Activated T-helper 2 cell treated with anti-CD3 and anti-CD28 coated beads, Interferon-gamma antibody, Interleukin-2, Interleukin-4, amounts not matched to agents 10 μg/mL and 5 μg/mL and 100 μg/mL, durations not matched to agents 14 hours and 24 hours and 36 hours (primary cell): Measurements from ENCODE around the gene RNF169. TPM values are rescaled to one million over a fixed set of nuclear protein-coding genes. Genes with fewer than 3 reads are reported as not detected.

Source experiments
- DNase-seq: peaks from one replicate; pipeline ENCODE4 v3.0.0; 2021; ENCODE audit warnings: low spot score
- H3K27ac Mint-ChIP-seq: one replicate; pipeline ENCODE4 v1.8.0; 2021; ENCODE audit warnings: mixed read lengths
- H3K27me3 Mint-ChIP-seq: one replicate; pipeline ENCODE4 v1.8.0; 2021; ENCODE audit warnings: low read depth, mixed read lengths
- H3K36me3 Mint-ChIP-seq: one replicate; pipeline ENCODE4 v1.8.0; 2021; ENCODE audit warnings: low read depth, mixed read lengths
- H3K4me1 Mint-ChIP-seq: one replicate; pipeline ENCODE4 v1.8.0; 2021; ENCODE audit warnings: low read depth, mixed read lengths
- H3K4me3 Mint-ChIP-seq: one replicate; pipeline ENCODE4 v1.8.0; 2021; ENCODE audit warnings: low read depth, mild to moderate bottlenecking, moderate library complexity, mixed read lengths
- H3K9me3 Mint-ChIP-seq: one replicate; pipeline ENCODE4 v1.8.0; 2021; ENCODE audit warnings: mixed read lengths
- intact Hi-C: fragments of 100-400 bp; cut with micrococcal nuclease; formaldehyde crosslinking; loops from one replicate; pipeline ENCODE4 v1.15.1; 2023
- total RNA-seq: library from RNA; stranded (reverse); gene quantifications from 2 replicates; pipeline ENCODE4 v1.2.3, GENCODE V29; 2022

Gene RNF169, protein sequence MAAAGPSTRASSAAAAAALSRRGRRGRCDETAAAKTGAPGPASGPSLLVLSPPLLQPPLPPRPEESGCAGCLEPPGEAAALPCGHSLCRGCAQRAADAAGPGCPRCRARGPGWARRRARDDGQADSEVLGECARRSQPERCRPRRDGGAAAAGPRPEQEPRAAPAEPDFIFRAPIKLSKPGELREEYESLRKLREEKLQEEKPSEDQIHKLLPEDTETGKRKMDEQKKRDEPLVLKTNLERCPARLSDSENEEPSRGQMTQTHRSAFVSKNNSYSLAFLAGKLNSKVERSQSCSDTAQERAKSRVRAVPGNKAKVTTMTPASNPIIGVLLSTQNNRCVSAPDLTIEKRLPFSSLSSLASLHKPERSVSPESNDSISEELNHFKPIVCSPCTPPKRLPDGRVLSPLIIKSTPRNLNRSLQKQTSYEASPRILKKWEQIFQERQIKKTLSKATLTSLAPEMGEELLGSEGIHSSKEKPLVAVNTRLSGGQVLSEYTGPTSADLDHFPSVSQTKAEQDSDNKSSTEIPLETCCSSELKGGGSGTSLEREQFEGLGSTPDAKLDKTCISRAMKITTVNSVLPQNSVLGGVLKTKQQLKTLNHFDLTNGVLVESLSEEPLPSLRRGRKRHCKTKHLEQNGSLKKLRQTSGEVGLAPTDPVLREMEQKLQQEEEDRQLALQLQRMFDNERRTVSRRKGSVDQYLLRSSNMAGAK
- total RNA-seq = 14.3 and 14.4 TPM in 2 replicates

DNA sequence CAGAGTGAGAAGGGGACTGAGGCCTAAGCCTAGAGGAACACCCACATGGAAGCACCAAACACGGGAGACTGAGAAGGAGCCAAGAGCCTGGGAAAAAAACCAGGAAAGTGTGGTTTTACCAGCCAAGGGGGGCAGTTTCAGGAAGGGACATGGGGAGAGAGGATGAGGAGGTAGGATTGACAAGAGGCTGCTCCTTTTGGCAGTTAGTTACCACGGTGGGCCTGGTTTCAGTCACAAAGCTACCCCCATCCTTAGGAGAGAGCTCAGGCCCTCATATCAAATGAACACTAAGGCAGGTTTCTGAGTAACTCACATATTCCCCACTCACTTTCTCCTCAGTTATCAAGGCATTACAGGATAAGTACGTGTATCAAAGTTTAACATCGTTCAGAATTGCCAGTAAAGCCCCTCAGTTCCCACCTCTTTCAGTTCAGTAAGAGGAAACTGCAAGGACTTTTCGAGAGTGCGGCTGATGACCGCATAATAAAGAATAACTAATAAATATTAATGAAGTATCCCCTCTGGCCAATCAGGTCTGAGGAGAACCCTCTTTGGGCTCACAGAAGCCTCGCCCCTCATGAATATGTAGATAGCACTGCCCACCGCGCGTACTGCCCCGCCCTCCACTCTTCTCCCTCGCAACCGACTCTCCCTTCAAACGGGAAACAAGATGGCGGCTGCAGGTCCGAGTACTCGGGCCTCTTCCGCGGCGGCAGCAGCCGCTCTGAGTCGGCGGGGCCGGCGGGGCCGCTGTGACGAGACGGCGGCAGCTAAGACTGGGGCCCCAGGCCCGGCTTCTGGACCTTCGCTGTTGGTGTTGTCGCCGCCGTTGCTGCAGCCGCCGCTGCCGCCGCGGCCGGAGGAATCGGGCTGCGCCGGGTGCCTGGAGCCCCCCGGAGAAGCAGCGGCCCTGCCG lies at the start of gene RNF169:
RNF169 (plus strand) TSS at position 639 of the 916 bp plus-strand sequence; CDS start at position 671, 32 bp downstream.
- Mint-ChIP-seq H3K9me3 (no peaks in the 10 kb centered on the region), H3K4me1 (peaks cover 23% of the 10 kb centered on the region), H3K4me3 (peak within 1 kb of the TSS; percentile 88), H3K27me3 (no peaks in the 10 kb centered on the region), H3K27ac (peak within 1 kb of the TSS; percentile 82), H3K36me3 (peaks cover 12% of the 10 kb centered on the region)
- DNase-seq = peak; percentile 85
- intact Hi-C loops = loop anchor here (2.0 kb wide), 1 partner anchor 256 kb away; the partner anchor contains the start of gene LIPT2

DNA sequence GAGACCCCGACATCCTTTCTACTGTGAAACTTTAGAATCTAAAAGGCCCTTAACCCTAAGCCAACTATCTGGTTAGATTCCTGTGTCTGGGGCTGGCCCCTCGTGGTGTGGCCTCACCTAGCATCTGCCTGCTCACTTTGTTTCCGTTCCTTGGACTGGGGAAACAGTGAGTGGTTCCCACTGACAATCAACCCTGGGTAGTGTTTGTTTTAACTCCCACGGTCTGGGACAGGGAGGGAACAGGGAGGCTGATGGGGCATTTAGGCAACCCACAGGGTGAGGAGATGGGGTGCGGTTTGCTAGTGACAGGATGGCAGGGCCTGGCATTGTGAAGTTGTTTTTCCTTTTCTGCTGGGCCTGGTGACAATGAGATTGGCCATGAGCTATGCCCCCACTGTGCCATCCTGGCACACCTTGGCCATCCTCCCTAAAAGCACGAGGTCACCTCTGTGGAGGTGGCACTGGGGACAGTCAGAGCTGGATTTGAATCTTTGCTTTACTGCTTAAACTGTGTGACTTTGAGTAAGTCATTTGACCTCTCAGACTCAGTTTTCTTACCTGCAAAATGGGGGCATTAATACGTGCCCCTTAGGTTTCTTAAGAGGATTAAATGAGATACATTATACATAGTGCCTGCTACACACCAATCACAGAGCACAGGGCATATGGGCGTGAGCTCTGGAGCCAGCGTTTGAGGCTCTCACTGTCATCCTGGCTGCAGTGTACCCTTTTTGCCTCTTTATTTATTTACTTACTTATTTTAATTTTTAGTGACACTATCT lies 48.8 kb upstream of the RNF169 start:
- DNase-seq = no peak
- intact Hi-C loops = no loop called here
- H3K27me3 Mint-ChIP-seq = peaks cover 10% of the 10 kb centered on the region
- peaks cover 5% of the 10 kb centered on the region for H3K4me1 Mint-ChIP-seq
- no peaks in the 10 kb centered on the region for H3K36me3 Mint-ChIP-seq
- no peak overlapping the region for H3K4me3 Mint-ChIP-seq
- H3K9me3 Mint-ChIP-seq = no peaks in the 10 kb centered on the region
- no peak overlapping the region for H3K27ac Mint-ChIP-seq

DNA sequence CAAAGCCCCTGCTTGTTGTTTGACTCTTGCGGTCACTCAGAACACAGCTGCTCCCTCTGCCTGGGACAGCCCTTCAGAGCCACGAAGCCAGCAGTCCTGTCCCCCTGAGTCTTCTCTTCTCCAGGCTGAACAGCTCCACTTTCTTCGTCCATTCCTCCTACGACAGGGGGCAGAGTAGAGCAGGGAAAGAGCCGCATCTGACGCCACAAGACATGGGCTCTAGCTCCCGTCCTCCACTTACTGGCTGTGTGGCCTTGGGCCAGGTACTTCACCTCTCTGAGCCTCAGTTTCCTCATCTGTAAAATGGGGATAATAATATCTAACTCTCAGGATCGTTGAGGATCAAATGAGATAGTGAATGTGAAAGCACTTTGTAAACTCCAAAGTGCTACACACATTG lies 47.3 kb upstream of the RNF169 start:
- H3K36me3 Mint-ChIP-seq = no peaks in the 10 kb centered on the region
- no peak for DNase-seq
- H3K27ac Mint-ChIP-seq = no peak overlapping the region
- peaks cover 10% of the 10 kb centered on the region for H3K27me3 Mint-ChIP-seq
- intact Hi-C loops = no loop called here
- H3K9me3 Mint-ChIP-seq = no peaks in the 10 kb centered on the region
- peaks cover 5% of the 10 kb centered on the region for H3K4me1 Mint-ChIP-seq
- H3K4me3 Mint-ChIP-seq = no peak overlapping the region

DNA sequence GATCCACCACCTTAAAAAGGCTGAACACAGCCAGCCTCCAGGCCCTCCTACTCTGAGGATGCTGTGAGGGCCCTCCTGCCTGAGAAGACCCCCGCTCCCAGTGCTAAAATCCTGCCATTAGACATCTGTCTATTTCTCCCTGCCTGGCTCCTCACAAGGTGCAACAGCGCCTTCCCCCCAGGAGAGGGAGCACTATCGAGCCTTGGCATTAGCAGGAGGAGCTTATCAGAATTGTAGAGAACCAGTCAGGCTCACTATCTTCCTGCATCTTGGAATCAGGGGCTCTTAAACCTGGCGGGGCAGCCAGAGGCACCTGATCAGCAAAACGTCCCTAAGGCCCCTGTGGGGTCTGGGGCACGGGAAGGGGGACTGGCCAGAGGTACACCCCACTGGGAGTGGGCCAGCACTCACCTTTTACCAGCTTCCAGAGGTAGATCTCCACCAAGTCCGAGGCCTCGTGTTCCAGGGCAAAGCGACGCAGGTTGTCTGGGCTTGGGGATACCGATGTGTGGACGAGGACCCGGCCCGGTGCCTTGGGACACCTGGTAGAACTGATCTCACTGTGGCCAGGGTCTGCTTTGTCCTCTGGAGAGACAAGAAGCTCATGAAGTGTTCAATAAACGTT lies 46.2 kb upstream of the RNF169 start:
- Mint-ChIP-seq H3K4me3 (no peak overlapping the region), H3K9me3 (no peaks in the 10 kb centered on the region), H3K4me1 (peaks cover under 1% of the 10 kb centered on the region), H3K36me3 (no peaks in the 10 kb centered on the region), H3K27me3 (peaks cover 3% of the 10 kb centered on the region), H3K27ac (no peak overlapping the region)
- DNase-seq = peak; percentile 45
- intact Hi-C loops = loop anchor here (1.0 kb wide), 1 partner anchor 168 kb away; no protein-coding TSS in a partner anchor

DNA sequence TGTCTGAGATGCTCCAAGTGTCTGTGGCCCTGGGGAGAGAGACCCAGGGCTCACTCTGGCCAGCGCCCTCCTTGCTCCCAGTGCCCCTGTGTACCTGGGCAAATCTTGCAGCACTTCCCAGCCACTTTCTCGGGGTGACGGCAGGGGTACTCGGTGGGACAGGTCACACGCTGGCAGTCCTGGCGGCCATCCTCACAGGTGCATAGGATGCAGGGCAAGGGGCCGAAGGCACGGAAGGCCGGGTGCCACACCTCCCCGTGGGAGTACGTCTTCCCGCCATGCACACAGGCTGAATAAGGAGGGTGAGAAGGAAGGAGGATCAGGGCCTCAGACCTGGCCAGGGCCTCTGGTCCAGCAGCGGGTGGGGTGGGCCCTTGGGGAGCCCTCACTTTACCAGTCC lies 45.4 kb upstream of the RNF169 start:
- H3K27me3 Mint-ChIP-seq = peaks cover 1% of the 10 kb centered on the region
- intact Hi-C loops = no loop called here
- no peaks in the 10 kb centered on the region for H3K4me1 Mint-ChIP-seq
- no peaks in the 10 kb centered on the region for H3K9me3 Mint-ChIP-seq
- no peaks in the 10 kb centered on the region for H3K36me3 Mint-ChIP-seq
- H3K27ac Mint-ChIP-seq = no peak overlapping the region
- no peak for DNase-seq
- H3K4me3 Mint-ChIP-seq = no peak overlapping the region

DNA sequence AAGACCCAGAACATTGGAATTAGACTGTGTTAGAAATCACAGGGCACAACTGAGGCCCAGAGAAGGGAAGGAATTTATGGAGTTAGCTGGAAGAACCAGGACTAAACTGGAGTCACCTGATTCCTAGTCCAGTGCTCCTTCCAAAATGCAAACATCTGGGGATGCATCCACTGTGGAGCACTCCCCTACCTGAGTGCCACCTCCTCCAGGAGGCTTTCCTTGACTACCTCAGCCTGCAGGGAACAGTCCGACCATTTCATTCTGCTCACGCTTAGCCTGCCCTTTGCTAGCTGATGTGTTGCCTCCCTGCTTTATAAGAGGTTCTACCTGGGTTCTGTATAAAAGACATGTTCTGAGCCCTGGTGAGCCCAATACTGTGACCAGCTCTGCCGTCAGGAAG lies 41.5 kb upstream of the RNF169 start:
- H3K36me3 Mint-ChIP-seq = no peaks in the 10 kb centered on the region
- no peaks in the 10 kb centered on the region for H3K4me1 Mint-ChIP-seq
- H3K4me3 Mint-ChIP-seq = no peak overlapping the region
- intact Hi-C loops = no loop called here
- no peak overlapping the region for H3K27ac Mint-ChIP-seq
- peaks cover 1% of the 10 kb centered on the region for H3K27me3 Mint-ChIP-seq
- no peak for DNase-seq
- H3K9me3 Mint-ChIP-seq = no peaks in the 10 kb centered on the region

DNA sequence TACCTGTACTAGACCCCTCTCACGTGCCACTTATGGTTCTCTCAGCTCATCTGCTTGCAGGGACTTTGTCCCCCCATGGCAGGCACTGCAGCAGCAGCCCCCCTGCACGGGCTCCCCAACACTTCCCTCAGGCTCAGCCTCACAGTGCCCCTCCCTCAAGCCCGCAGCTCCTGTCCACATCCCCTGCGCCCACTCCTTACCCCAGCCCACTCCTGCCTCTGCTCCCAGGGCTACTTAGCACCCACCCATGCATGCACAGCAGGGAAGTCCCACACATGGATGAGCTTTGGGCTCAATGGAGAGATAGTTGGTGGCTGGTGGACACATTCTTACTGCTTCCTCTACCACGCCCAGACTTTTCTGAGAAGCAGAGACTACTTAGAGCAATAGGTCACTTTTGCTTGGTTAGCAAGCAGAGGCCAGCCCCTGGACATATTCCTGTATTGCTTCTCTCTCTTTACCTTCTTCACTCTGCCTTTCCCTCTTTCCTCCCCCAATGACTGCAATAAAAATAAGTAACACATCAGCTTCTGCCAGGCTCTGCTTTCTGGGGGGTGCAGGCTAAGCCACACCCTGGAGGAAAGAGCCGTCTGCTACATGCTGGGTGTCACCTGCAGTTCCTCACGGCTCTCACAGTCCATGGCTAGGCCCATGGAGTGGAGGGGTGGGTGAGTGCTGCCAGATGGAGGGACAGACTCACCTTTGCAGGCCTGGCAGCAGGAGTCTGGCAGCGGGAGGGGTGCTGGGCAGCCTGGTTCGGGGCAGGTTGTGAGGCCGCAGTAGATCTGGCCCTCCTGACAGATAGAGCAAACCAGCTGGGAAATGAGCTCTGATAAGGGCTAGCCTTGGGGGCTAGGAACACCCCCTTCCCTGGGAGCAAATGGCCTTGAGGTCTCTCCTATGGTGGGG lies 40.8 kb upstream of the RNF169 start:
- intact Hi-C loops = no loop called here
- Mint-ChIP-seq H3K9me3 (no peaks in the 10 kb centered on the region), H3K27me3 (peaks cover 1% of the 10 kb centered on the region), H3K4me3 (no peak overlapping the region), H3K27ac (no peak overlapping the region), H3K4me1 (no peaks in the 10 kb centered on the region), H3K36me3 (no peaks in the 10 kb centered on the region)
- no peak for DNase-seq

DNA sequence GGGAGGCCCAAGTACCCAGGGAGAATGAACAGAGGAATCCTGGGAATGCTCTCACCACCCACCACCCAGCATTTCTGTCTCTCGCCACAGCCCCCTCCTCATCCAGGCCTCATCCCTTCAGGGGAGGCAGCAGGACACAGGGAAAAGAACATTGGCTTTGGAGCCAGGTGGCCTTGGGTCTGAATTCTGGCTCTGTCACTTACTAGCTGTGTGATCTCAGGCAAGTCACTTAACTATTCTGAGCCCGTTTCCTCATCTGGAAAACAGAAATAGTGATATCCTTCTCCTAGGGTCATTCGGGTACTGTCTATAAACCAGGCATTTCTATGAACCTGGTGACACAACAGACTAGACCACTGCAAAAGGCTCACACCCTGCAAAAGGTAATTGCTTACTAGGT lies 39.5 kb upstream of the RNF169 start:
- H3K9me3 Mint-ChIP-seq = no peaks in the 10 kb centered on the region
- no peaks in the 10 kb centered on the region for H3K27me3 Mint-ChIP-seq
- DNase-seq = no peak
- no peaks in the 10 kb centered on the region for H3K36me3 Mint-ChIP-seq
- H3K4me3 Mint-ChIP-seq = no peak overlapping the region
- intact Hi-C loops = no loop called here
- H3K27ac Mint-ChIP-seq = no peak overlapping the region
- H3K4me1 Mint-ChIP-seq = no peaks in the 10 kb centered on the region

DNA sequence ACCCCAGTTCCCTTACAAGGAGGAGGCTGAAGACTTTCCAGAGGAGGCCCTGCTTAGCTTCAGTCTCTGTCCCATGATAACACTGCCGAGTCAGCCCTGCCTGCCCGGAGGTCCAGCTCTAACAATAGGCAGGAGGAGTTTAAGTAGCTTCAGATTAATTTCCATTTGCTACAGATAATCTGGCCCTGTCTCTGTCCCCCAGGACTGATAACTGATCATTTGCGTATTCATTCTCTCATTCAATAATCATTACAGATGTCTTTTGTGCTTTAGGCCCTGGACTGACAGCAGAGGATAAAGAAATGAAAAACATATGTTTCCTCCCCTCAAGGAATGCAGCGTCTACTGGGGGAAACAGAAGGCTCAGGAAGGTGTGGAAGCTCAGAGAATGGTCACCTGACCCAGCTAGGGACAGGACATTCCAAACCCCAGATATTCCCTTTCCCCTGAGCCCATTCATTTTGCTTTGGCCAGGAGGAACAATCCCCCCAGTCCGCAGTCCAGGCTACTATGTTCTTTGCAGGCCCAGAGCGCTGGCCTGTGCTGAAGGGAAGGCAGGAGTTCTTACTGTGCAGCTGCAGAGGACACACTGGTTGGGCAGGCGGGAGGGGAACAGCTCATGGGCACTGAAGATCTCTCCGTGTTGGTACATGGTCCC lies 38.2 kb upstream of the RNF169 start:
- Mint-ChIP-seq H3K4me1 (peaks cover 3% of the 10 kb centered on the region), H3K4me3 (no peak overlapping the region), H3K36me3 (no peaks in the 10 kb centered on the region), H3K27me3 (no peaks in the 10 kb centered on the region), H3K27ac (no peak overlapping the region), H3K9me3 (no peaks in the 10 kb centered on the region)
- intact Hi-C loops = no loop called here
- DNase-seq = no peak

DNA sequence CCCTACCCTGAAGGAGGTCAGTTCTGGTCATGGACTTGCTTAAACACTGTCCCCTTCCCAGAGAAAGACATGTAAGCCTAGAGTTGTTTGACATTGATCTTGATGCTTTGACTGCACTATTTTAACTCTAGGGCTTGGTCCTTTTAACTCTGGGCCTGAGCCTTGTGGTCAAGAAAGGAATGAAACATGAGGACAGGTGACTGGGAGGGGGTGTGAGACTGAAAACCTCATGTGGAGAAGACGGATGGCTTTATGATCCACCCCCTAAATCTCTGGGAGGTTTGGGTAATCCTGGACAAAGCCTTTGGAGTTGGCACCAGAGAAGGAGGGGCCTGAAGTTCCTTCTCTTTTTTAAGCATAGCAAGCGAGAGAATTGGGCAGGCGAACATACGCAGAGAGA lies 35.0 kb upstream of the RNF169 start:
- Mint-ChIP-seq H3K27ac (no peak overlapping the region), H3K4me1 (peaks cover 3% of the 10 kb centered on the region), H3K9me3 (no peaks in the 10 kb centered on the region), H3K27me3 (peaks cover 2% of the 10 kb centered on the region), H3K4me3 (no peak overlapping the region), H3K36me3 (no peaks in the 10 kb centered on the region)
- DNase-seq = no peak
- intact Hi-C loops = no loop called here

DNA sequence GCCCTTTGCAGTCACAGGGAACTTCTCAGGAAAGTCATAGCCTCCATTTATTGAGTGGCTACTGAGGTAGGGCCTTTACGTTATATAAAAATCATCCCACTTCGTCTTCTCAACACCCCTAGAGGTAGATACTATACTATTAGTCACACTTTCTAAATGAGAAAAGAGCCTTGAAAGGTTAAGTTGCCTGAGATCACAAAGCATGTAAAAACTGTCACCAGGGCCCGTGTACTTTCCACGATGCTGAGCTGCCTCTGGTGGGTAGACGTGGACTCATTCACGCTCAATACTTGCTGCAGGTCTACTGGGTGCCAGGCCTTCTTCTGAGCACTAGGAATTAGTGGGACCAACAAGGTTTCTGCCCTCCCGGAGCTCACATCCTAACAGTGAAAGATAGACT lies 33.7 kb upstream of the RNF169 start:
- Mint-ChIP-seq H3K27ac (no peak overlapping the region), H3K36me3 (no peaks in the 10 kb centered on the region), H3K4me1 (peaks cover 3% of the 10 kb centered on the region), H3K9me3 (no peaks in the 10 kb centered on the region), H3K4me3 (no peak overlapping the region), H3K27me3 (peaks cover 2% of the 10 kb centered on the region)
- no peak for DNase-seq
- intact Hi-C loops = no loop called here
